HG02885 (cell line): ENCODE results near the gene CYP2W1.
"Not testable (repeated sequence)": the region's sequence is repeated elsewhere in the genome, so short reads cannot be mapped to it uniquely, and the experiment has no call there.

Experiments
- ATAC-seq: cut with Tn5 transposase; IDR thresholded peaks from one replicate; pipeline ENCODE4 v1.9.1; 2021; ENCODE audit warnings: mild to moderate bottlenecking; ENCODE audit not compliant: unreplicated experiment, poor library complexity

Gene CYP2W1, protein sequence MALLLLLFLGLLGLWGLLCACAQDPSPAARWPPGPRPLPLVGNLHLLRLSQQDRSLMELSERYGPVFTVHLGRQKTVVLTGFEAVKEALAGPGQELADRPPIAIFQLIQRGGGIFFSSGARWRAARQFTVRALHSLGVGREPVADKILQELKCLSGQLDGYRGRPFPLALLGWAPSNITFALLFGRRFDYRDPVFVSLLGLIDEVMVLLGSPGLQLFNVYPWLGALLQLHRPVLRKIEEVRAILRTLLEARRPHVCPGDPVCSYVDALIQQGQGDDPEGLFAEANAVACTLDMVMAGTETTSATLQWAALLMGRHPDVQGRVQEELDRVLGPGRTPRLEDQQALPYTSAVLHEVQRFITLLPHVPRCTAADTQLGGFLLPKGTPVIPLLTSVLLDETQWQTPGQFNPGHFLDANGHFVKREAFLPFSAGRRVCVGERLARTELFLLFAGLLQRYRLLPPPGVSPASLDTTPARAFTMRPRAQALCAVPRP

GRCh38 chr7:983004-983615 lies at the start of gene CYP2W1:
TSS of gene CYP2W1 (plus strand) at chr7:983181. CDS start at chr7:983212, 31 bp downstream.
- no peak for ATAC-seq

GRCh38 chr7:934469-935163 lies 48.4 kb upstream of the CYP2W1 start:
- no peak for ATAC-seq

- ATAC-seq, result no peak
Measured at GRCh38 chr7:935164-935873, 47.7 kb upstream of the CYP2W1 start.

GRCh38 chr7:935874-936385 lies 47.1 kb upstream of the CYP2W1 start:
- no peak for ATAC-seq

GRCh38 chr7:936386-937054 lies 46.5 kb upstream of the CYP2W1 start:
- ATAC-seq, result peak; percentile 84

DNA sequence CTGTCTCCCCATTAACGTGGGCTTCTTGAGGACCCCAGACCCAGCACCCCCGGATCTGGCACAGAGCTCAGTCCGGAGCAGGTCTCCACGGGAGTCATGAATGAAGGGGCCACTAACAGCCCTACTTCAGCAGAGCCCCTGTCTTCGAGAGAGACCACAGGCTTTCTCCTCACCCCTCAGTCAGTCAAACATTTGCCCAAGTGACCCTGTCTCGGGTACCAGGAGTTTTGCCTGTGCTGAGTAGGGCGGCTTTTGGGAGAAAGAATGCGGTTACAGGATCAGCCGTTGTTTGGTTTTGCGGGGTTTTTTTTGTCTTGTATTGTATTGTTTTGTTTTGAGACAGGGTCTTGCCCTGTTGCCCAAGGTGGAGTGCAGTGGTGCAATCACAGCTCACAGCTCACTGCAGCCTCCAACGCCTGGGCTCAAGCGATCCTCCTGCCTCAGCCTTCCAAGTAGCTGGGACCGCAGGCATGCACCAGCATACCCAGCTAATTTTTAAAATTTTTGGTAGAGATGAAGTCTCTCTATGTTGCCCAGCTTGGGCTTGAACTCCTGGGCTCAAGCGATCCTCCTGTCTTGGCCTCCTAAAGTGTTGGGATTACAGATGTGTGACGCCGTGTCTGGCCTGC lies 45.0 kb upstream of the CYP2W1 start:
- no peak for ATAC-seq

- ATAC-seq, result no peak
Measured at GRCh38 chr7:938546-939185, 44.3 kb upstream of the CYP2W1 start.

GRCh38 chr7:939843-940242 lies 43.1 kb upstream of the CYP2W1 start:
- ATAC-seq, result no peak

DNA sequence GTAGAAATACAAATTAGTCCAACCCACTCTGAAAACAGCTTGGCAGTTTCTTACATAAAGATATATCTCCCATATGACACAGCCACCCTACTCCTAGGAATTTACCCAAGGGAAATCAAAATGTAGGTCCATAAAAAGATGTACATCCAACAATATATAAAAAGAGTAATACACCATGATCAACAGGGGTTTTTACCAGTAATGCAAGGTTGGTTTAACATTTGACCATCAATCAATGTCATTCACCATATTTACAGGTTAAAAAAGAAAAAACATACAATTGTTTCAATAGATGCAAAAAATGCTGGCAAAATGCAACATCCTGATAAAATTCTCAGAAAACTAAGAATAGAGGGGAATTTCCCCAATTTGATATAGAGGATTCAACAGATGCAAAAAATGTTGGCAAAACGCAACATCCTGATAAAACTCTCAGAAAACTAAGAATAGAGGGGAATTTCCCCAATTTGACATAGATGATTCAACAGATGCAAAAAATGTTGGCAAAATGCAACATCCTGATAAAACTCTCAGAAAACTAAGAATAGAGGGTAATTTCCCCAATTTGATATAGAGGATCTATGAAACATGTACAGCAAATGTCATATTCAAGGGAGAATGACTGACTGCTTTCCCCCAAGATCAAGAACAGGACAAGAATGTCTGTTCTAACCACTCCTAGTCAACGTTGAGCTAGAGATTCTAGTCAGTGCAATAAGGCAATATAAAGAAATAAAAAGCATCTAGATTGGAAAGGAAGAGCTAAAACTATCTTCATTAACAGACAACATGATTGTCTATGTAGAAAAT lies 42.2 kb upstream of the CYP2W1 start:
- ATAC-seq, result no peak

GRCh38 chr7:943793-944192 lies 39.2 kb upstream of the CYP2W1 start:
- not testable (repeated sequence) for ATAC-seq

- ATAC-seq, result no peak
Measured at GRCh38 chr7:944744-945143, 38.2 kb upstream of the CYP2W1 start.

- ATAC-seq, result no peak
Measured at GRCh38 chr7:945147-945555, 37.8 kb upstream of the CYP2W1 start.

GRCh38 chr7:945556-946255 lies 37.3 kb upstream of the CYP2W1 start:
- no peak for ATAC-seq

- ATAC-seq, result no peak
Measured at GRCh38 chr7:946256-946996, 36.6 kb upstream of the CYP2W1 start.

DNA sequence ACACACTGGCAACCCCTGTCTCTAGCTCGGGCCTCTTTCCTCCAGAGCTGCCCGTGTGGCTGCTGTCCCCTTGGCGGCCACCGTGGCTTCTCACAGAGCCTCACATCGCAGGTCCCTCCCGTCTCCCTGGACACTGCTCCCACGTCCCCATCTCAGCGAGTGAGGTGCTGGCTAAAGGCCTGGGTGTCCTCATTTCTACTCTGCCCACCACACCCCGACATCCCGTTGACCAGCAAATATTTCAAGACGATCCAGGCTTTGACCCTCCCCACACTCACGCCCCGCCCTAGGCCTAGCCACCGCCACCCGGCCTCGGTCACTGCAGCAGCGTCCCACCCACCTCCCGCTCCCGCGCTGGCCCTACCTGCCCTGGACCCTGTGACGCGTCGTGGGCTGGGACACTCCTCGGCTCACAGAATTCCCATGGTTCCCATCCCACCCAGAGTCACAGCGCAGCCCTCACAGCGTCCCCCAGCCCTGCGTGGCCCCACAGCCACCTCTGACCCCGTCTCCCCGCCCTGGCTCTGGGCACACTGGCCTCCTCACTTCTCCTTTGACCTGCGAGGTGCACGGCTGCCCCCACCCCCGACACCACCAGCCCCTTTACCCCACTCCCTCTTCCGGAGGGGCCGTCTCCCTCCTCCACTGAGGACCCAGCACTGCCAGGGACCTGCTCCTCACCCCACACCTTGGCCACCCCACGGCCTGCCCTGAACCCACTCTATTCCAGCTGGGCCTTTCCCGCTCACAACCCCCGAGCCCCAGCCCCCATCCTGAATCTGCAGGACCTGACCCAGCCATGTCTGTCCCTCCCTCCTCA lies 35.4 kb upstream of the CYP2W1 start:
- ATAC-seq, result no peak
